PC-9 (cell line): ENCODE measurements around the gene ROR2. TPM values are rescaled to one million over a fixed set of nuclear protein-coding genes. Genes with fewer than 3 reads are reported as not detected.

ENCODE experiments used
- BruUV-seq: library from RNA; stranded (reverse); fragments of 400-500 nt; replicated peaks from 2 replicates; lab custom pipeline; 2021; lab: Mats Ljungman, UMichigan
- CTCF ChIA-PET: fragments of 300-600 bp; sonication (Branson Sonifier 250); formaldehyde crosslinking; loops from one replicate; lab custom pipeline; 2022; ENCODE audit warnings: antibody characterized with exemption; lab: Charles Lee
- POLR2A ChIA-PET: fragments of 300-600 bp; sonication (Branson Sonifier 250); formaldehyde crosslinking; loops from one replicate; lab custom pipeline; 2022; ENCODE audit warnings: antibody characterized with exemption; ENCODE audit not compliant: unreplicated experiment; lab: Charles Lee
- DNase-seq, 2 experiments: peaks; one replicate each; pipeline versions ENCODE4 v3.0.0 to v3.0.0-alpha.2; 2015 to 2022; ENCODE audit warnings: mixed read lengths in 1 of 2
- H2AFZ ChIP-seq: fragments of 200-600 bp; sonication (generic); 2 replicates; pipeline ENCODE4 v1.8.1; 2017; ENCODE audit warnings: antibody characterized with exemption
- H3F3A ChIP-seq: fragments of 200-600 bp; sonication (generic); 2 replicates; pipeline ENCODE4 v1.8.1; 2017; ENCODE audit warnings: antibody characterized with exemption, mild to moderate bottlenecking, low read depth; ENCODE audit not compliant: insufficient read depth
- H3K27ac ChIP-seq: fragments of 200-600 bp; sonication (generic); 2 replicates; pipeline ENCODE4 v1.6.1; 2016; ENCODE audit warnings: mixed run types
- H3K27me3 ChIP-seq: fragments of 200-600 bp; sonication (generic); 2 replicates; pipeline ENCODE4 v1.6.1; 2016; ENCODE audit warnings: low read depth, mixed run types; ENCODE audit not compliant: insufficient read depth
- H3K36me3 ChIP-seq: fragments of 200-600 bp; sonication (generic); 2 replicates; pipeline ENCODE4 v1.6.1; 2016; ENCODE audit warnings: low read depth, mixed run types
- H3K4me1 ChIP-seq: fragments of 200-600 bp; sonication (generic); replicated peaks from 2 replicates; pipeline ENCODE4 v1.6.1; 2016; ENCODE audit warnings: mixed run types; ENCODE audit not compliant: insufficient read depth
- H3K4me2 ChIP-seq: fragments of 200-600 bp; sonication (generic); 2 replicates; pipeline ENCODE4 v1.6.1; 2017; ENCODE audit warnings: mixed run types
- H3K4me3 ChIP-seq: fragments of 200-600 bp; sonication (generic); 2 replicates; pipeline ENCODE4 v1.6.1; 2016; ENCODE audit warnings: mixed run types
- H3K79me2 ChIP-seq: fragments of 200-600 bp; sonication (generic); 2 replicates; pipeline ENCODE4 v1.6.1; 2017; ENCODE audit warnings: low read depth, mixed run types
- H3K9me2 ChIP-seq: fragments of 200-600 bp; sonication (generic); 2 replicates; pipeline ENCODE4 v1.8.1; 2017; ENCODE audit warnings: mild to moderate bottlenecking; ENCODE audit not compliant: insufficient read depth
- H3K9me3 ChIP-seq: fragments of 200-600 bp; sonication (generic); 2 replicates; pipeline ENCODE4 v1.8.1; 2016; ENCODE audit warnings: low read depth; ENCODE audit not compliant: insufficient read depth
- H4K20me1 ChIP-seq: fragments of 200-600 bp; sonication (generic); 2 replicates; pipeline ENCODE4 v1.8.1; 2017; ENCODE audit not compliant: insufficient read depth
- CTCF ChIP-seq: fragments of 200-600 bp; sonication (generic); conservative IDR thresholded peaks from 2 replicates; pipeline ENCODE4 v1.6.1; 2017; ENCODE audit warnings: mixed run types, antibody characterized with exemption, mild to moderate bottlenecking, moderate library complexity
- EZH2 ChIP-seq: fragments of 200-600 bp; sonication (generic); IDR thresholded peaks from 2 replicates; pipeline ENCODE4 v1.8.0; 2017; ENCODE audit warnings: antibody characterized with exemption, low read depth
- intact Hi-C: fragments of 100-400 bp; cut with micrococcal nuclease; formaldehyde crosslinking; loops from one replicate; pipeline ENCODE4 v1.10.0; 2022; ENCODE audit not compliant: unreplicated experiment
- total RNA-seq: library from RNA; stranded (reverse); gene quantifications from 2 replicates; pipeline ENCODE4 v1.2.3, GENCODE V29; 2021

The ROR2 gene
- total RNA-seq, 1 experiment from 2014 or later = not detected

- H3K9me3 ChIP-seq = no peaks in the 10 kb centered on the region; the same call in 1 of the 2 replicates
- TF ChIP-seq CTCF (no peak), EZH2 (no peak)
- ChIA-PET POLR2A (no interaction called here), CTCF (no interaction called here)
- no peak for DNase-seq
- no TSS peak for BruUV-seq
- no peak overlapping the region for H3K4me2 ChIP-seq
- no peaks in the 10 kb centered on the region for H3K4me1 ChIP-seq
- no peaks in the 10 kb centered on the region for H3K79me2 ChIP-seq
- H3K36me3 ChIP-seq = no peaks in the 10 kb centered on the region
- H3K27ac ChIP-seq = no peak overlapping the region
- H3K4me3 ChIP-seq = no peak overlapping the region
- intact Hi-C loops = no loop called here
- no peak overlapping the region for H2AFZ ChIP-seq
- H3K9me2 ChIP-seq = no peaks in the 10 kb centered on the region
- H3F3A ChIP-seq = no peaks in the 10 kb centered on the region
- no peaks in the 10 kb centered on the region for H4K20me1 ChIP-seq
- peaks cover 40% of the 10 kb centered on the region; the same call in 1 of the 2 replicates for H3K27me3 ChIP-seq
Observed at GRCh38 chr9:91740701-91741100, 209.3 kb downstream of the ROR2 start.

DNA sequence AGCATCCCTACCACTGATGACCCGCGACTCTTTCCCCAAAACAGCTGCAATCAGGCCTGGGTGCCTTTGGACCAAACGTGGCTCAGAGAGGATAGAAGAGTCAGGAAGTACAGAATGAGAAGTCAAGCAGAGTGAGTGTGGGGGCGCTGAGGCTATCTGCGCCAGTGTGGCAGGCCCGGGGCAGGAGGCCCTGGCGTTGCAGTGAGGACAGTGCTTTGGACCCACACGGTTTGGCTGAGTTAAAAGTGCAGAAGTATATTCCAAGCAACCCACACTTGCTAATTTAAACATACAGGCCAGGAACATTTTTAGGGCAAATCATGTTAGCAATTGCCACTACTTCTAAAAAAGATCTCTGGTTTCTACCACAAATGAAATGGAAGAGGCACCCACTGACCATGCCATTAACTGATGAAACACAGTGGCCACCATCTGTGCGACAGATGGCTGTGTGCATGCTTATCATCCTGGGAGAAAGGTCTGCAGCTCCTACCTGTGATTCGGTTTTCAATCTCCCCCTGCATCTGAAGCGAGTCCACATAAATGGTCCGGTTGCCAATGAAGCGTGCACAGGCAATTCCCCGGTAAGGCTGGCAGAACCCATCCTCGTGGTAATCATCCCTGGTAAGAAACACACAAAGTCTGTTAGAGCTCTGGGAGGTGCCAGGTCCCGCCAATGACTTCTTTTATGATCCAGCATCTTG, 213.0 kb downstream of the ROR2 start:
- Histone ChIP-seq H4K20me1 (no peaks in the 10 kb centered on the region), H3K9me3 (no peaks in the 10 kb centered on the region), H3K9me2 (no peaks in the 10 kb centered on the region), H3K36me3 (no peaks in the 10 kb centered on the region), H3K4me3 (no peak overlapping the region), H3K79me2 (no peaks in the 10 kb centered on the region), H2AFZ (no peak overlapping the region), H3K27me3 (peaks cover 44% of the 10 kb centered on the region; the same call in 1 of the 2 replicates), H3K4me1 (no peaks in the 10 kb centered on the region), H3K27ac (no peak overlapping the region), H3K4me2 (no peak overlapping the region), H3F3A (no peaks in the 10 kb centered on the region)
- no peak for DNase-seq
- intact Hi-C loops = no loop called here
- BruUV-seq = no TSS peak
- TF ChIP-seq CTCF (no peak), EZH2 (no peak)
- CTCF ChIA-PET = no interaction called here
- POLR2A ChIA-PET = no interaction called here

DNA sequence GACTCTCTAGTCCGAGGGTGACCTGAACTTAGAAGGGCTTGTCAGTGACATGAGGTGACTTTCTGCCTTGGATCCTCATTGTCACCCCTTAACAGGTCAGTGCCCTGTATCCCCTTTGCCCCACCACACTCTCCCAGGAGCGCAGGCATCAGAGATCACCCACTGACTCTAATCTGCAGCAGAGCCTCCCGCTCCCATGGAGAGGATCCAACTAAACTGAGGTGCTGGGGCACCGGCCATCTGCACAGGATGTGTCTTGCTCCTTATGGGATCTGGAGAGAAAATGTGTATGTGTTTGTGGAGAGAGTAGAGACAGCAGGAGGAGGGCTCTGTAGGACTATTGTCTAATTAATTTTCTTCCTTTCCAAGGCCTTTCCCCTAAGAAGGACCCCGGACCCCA, 213.7 kb downstream of the ROR2 start:
- no peaks in the 10 kb centered on the region for H3K36me3 ChIP-seq
- H3F3A ChIP-seq = no peaks in the 10 kb centered on the region
- H3K4me1 ChIP-seq = no peaks in the 10 kb centered on the region
- BruUV-seq = no TSS peak
- H4K20me1 ChIP-seq = no peaks in the 10 kb centered on the region
- intact Hi-C loops = no loop called here
- no peak overlapping the region for H3K4me2 ChIP-seq
- H3K4me3 ChIP-seq = no peak overlapping the region
- POLR2A ChIA-PET = no interaction called here
- H3K27ac ChIP-seq = no peak overlapping the region
- H2AFZ ChIP-seq = no peak overlapping the region
- CTCF ChIA-PET = no interaction called here
- no peaks in the 10 kb centered on the region for H3K79me2 ChIP-seq
- no peaks in the 10 kb centered on the region for H3K9me2 ChIP-seq
- peaks cover 44% of the 10 kb centered on the region; the same call in 1 of the 2 replicates for H3K27me3 ChIP-seq
- no peaks in the 10 kb centered on the region for H3K9me3 ChIP-seq
- DNase-seq = no peak
- TF ChIP-seq CTCF (no peak), EZH2 (no peak)
